AG09309 (cell line): ENCODE measurements around the gene ZNF423.

Experiments used
- DNase-seq: peaks from one replicate; pipeline ENCODE4 v3.0.0-alpha.2; 2010; ENCODE audit warnings: low read depth
- H3K4me3 ChIP-seq: 2 replicates; pipeline ENCODE4 v1.5.1; 2011; ENCODE audit warnings: mild to moderate bottlenecking, low read depth, low read length, moderate library complexity; ENCODE audit not compliant: control insufficient read depth
- TF ChIP-seq, protein P1 (sequence below): IDR thresholded peaks from 2 replicates; pipeline ENCODE4 v1.5.1; 2011; ENCODE audit warnings: mild to moderate bottlenecking, low read depth, low read length, inconsistent platforms; ENCODE audit not compliant: insufficient read depth, control insufficient read depth; ENCODE audit errors: missing control alignments

Gene ZNF423

DNA sequence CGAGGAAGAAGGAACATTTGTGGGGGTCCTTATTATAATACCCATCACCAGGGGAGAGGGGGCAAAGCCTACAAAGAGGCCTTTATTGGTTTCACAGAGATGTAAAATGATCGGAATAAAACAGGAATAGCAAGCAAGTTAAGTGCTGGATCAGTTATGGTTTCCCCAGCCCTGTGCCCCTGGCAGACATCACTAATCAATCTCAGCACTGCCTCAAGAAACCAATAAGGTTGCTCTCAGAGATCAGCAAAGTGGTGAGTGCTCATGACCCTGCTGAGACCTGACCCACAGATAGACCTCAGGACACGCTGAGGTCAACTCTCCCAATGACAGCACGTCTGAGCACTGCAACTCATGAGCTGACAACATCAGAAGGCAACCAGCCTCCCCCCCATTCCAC lies 66.3 kb downstream of the ZNF423 start:
- no peak for DNase-seq
- TF ChIP-seq, protein P1, sequence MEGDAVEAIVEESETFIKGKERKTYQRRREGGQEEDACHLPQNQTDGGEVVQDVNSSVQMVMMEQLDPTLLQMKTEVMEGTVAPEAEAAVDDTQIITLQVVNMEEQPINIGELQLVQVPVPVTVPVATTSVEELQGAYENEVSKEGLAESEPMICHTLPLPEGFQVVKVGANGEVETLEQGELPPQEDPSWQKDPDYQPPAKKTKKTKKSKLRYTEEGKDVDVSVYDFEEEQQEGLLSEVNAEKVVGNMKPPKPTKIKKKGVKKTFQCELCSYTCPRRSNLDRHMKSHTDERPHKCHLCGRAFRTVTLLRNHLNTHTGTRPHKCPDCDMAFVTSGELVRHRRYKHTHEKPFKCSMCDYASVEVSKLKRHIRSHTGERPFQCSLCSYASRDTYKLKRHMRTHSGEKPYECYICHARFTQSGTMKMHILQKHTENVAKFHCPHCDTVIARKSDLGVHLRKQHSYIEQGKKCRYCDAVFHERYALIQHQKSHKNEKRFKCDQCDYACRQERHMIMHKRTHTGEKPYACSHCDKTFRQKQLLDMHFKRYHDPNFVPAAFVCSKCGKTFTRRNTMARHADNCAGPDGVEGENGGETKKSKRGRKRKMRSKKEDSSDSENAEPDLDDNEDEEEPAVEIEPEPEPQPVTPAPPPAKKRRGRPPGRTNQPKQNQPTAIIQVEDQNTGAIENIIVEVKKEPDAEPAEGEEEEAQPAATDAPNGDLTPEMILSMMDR: no peak
- H3K4me3 ChIP-seq: no peak overlapping the region

DNA sequence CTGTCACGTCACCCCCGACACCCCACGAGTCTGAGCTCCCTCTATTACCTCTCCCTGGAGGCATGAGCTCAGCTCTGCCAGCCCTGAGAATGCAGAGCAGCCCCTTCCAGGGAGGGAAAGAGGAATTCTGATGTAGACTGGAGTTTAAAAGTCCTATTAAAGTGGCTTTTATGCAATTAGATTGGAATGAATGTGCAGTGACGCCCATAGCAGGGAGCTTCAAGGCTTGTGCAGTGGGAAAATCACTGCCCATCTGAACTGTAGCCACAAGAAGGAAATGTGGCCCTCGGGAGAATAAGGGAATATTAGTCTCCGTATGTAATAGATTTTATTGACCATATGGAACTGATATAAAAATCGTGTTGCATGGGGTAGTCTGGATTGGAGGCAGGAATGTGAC lies 66.9 kb downstream of the ZNF423 start:
- peak; percentile 34 for DNase-seq
- TF ChIP-seq, protein P1: no peak
- H3K4me3 ChIP-seq: no peak overlapping the region

DNA sequence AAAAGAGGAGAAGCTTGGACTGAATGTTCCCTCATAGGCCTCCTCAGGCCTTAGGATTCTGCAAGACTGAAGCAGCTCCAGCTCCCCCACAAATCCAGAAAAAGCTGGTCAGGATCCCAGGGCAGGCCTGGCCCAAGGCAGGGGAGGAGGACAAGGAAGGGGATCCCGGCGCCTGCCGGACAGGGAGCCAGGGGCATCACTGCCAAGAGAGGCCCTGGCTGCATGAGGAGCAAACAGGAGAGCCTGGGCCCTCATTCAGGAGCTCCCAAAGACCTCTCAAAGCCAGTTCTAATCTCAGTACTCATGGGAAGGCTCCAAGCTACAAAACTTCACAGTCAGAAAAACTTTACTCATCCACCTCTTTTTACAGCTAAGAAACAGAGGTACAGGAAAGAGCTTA lies 67.3 kb downstream of the ZNF423 start:
- TF ChIP-seq, protein P1: no peak
- no peak for DNase-seq
- no peak overlapping the region for H3K4me3 ChIP-seq

DNA sequence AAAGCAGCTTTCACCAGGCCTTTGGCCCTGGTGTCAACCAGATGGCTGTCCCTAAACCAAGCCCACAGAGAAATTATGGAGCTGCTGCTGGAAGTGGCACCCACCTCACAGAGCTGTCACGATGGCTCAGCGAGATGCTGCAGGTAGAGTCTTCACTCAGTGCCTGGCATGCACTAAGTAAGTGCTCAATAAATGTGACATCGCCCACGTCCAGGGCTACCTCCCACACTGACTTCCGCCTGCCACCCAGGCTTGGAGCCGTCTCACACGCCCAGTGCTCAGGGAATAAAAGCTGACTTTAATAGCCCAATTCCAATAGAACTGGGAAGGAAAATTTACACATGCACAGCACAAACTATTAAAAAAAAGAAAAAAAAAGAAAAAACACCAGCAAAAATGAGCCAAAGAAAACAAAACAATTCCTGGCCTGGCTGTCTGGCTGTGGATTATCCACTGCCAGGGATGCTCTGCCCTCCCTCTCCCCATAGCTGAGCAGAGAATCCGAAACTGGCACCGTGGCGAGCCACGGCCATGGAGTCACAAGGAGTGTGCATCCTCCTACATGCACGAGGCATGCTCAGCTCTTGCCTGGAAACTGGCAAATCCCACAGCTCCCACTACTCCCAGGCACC lies 68.9 kb downstream of the ZNF423 start:
- DNase-seq: no peak
- H3K4me3 ChIP-seq: no peak overlapping the region
- TF ChIP-seq, protein P1: no peak

DNA sequence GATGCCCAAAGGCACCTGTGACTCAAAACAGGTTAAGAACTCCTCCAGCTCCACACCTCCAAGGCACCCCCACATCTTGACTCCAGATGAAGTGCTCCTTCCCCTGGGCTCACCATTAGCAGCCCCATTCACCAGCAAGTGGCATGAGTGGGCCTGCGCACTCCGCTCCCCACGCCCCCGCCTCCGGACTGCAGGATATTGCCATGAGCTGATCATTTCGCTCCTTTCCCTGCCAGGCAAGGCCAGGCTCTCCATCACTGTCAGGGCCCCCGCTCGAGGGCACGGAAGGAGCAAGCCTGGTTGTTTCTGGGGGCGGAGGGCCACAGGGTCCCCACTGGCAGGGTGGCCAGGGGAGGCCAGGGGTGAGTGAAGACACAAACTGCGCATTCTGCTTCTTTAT lies 69.9 kb downstream of the ZNF423 start:
- TF ChIP-seq, protein P1: no peak
- no peak overlapping the region for H3K4me3 ChIP-seq
- DNase-seq: no peak

DNA sequence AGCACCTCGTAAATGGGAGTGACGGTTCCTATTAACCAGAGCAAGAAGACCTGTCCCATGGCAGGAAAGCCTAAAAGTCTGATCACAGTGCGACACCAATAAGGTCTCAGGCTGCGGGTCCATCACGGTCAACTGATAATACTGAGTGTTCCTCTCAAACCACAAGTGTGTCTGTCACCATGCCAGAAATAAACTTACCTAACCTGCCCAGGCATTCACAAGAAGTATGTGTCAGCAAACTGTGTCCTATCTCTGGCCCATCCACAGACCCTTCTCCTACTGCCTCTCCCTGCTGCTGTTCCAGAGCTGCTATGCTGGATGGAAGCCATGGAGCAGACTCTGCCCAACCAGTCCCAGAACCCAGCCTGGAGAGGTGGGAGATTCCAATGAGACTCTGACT lies 73.5 kb downstream of the ZNF423 start:
- DNase-seq: no peak
- no peak overlapping the region for H3K4me3 ChIP-seq
- TF ChIP-seq, protein P1: no peak

DNA sequence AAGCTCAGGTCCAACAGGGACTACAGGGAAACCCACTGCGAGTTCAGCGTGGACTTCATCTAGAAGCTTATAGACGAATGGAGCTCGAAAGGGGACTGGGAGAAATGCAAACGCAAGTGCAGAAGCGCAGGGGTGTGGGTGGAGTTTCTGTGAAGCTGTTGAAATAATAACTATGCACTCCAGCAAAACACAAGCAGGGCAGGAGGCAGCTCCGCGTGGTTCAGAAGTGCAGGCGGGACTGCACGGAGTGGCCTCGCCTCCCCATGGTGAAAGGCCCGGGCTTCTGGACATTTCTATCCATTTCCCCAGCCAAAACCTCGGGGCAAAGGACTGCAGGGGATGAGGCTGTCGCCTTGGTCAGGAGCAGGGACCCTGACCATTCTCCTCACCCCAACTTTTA lies 74.5 kb downstream of the ZNF423 start:
- DNase-seq: no peak
- no peak overlapping the region for H3K4me3 ChIP-seq
- TF ChIP-seq, protein P1: no peak
